ENCODE measurements around the gene EXOC3L1.
A peak's percentile ranks its signal among the peaks of the same experiment; 100 is the strongest.

EXOC3L1 gene

GRCh38 chr16:67201411-67202345, 11.7 kb upstream of the EXOC3L1 start:
- H3K4me3 ChIP-seq (ENCODE audit: low read depth, low read length): no peak overlapping the region
- no peak for TF ChIP-seq CTCF (IDR thresholded peaks at IDR 0.05; ENCODE audit: control insufficient read depth, extremely low read depth, insufficient read depth)
- DNase-seq (ENCODE audit: low read depth): no peak

- peak overlapping the region; percentile 76 for H3K4me3 ChIP-seq (ENCODE audit: low read depth, low read length)
- no peak for TF ChIP-seq CTCF (IDR thresholded peaks at IDR 0.05; ENCODE audit: control insufficient read depth, extremely low read depth, insufficient read depth)
- no peak for DNase-seq (ENCODE audit: low read depth)
Observed at GRCh38 chr16:67200491-67200890, 10.6 kb upstream of the EXOC3L1 start.

GRCh38 chr16:67199808-67200198, 9.9 kb upstream of the EXOC3L1 start:
- peak; percentile 57 for TF ChIP-seq CTCF (IDR thresholded peaks at IDR 0.05; ENCODE audit: control insufficient read depth, extremely low read depth, insufficient read depth)
- H3K4me3 ChIP-seq (ENCODE audit: low read depth, low read length): peak overlapping the region; percentile 76
- no peak for DNase-seq (ENCODE audit: low read depth)

GRCh38 chr16:67199011-67199807, 9.3 kb upstream of the EXOC3L1 start, which contains the start of gene ELMO3:
ELMO3 (plus strand) TSS chr16:67199131; CDS start chr16:67199327, 196 bp downstream.
- peak within 1 kb of the TSS; percentile 76 for H3K4me3 ChIP-seq (ENCODE audit: low read depth, low read length)
- peak; percentile 94 for TF ChIP-seq CTCF (IDR thresholded peaks at IDR 0.05; ENCODE audit: control insufficient read depth, extremely low read depth, insufficient read depth)
- no peak for DNase-seq (ENCODE audit: low read depth)

GRCh38 chr16:67198238-67198734, 8.3 kb upstream of the EXOC3L1 start:
- peak overlapping the region; percentile 76 for H3K4me3 ChIP-seq (ENCODE audit: low read depth, low read length)
- peak; percentile 85 for TF ChIP-seq CTCF (IDR thresholded peaks at IDR 0.05; ENCODE audit: control insufficient read depth, extremely low read depth, insufficient read depth)
- DNase-seq (ENCODE audit: low read depth): no peak

- DNase-seq (ENCODE audit: low read depth): no peak
- no peak overlapping the region for H3K4me3 ChIP-seq (ENCODE audit: low read depth, low read length)
- no peak for TF ChIP-seq CTCF (IDR thresholded peaks at IDR 0.05; ENCODE audit: control insufficient read depth, extremely low read depth, insufficient read depth)
Observed at GRCh38 chr16:67197704-67198103, 7.8 kb upstream of the EXOC3L1 start.
